HAP-1 (cell line): ENCODE results near the gene MME.

ENCODE experiments used
- DNase-seq, 2 experiments: peaks; one replicate each; pipeline ENCODE4 v3.0.0-alpha.2; 2016 to 2020; ENCODE audit warnings: low spot score in 2 of 2
- H3K27me3 ChIP-seq: fragments of 250-450 bp; sonication (Bioruptor Pico); 2 replicates; pipeline ENCODE4 v1.5.1; 2020; ENCODE audit warnings: low read depth, mild to moderate bottlenecking, moderate library complexity
- H3K36me3 ChIP-seq: fragments of 250-450 bp; sonication (Bioruptor Pico); replicated peaks from 2 replicates; pipeline ENCODE4 v1.5.1; 2020; ENCODE audit warnings: mild to moderate bottlenecking
- H3K4me1 ChIP-seq: fragments of 250-450 bp; sonication (Bioruptor Pico); 2 replicates; pipeline ENCODE4 v1.5.1; 2020; ENCODE audit warnings: mild to moderate bottlenecking
- H3K4me3 ChIP-seq: fragments of 250-450 bp; sonication (Bioruptor Pico); 2 replicates; pipeline ENCODE4 v1.5.1; 2020; ENCODE audit warnings: mild to moderate bottlenecking, moderate library complexity
- H3K9me3 ChIP-seq: fragments of 250-450 bp; sonication (Bioruptor Pico); 2 replicates; pipeline ENCODE4 v1.5.1; 2020; ENCODE audit warnings: mild to moderate bottlenecking, moderate library complexity
- in situ Hi-C: fragments of 300-500 bp; cut with MboI; formaldehyde crosslinking; loops from 3 replicates; pipeline ENCODE4 v1.14.3; 2020; ENCODE audit warnings: low sequenced_read_pairs, inconsistent platforms, mixed read lengths

MME gene

DNA sequence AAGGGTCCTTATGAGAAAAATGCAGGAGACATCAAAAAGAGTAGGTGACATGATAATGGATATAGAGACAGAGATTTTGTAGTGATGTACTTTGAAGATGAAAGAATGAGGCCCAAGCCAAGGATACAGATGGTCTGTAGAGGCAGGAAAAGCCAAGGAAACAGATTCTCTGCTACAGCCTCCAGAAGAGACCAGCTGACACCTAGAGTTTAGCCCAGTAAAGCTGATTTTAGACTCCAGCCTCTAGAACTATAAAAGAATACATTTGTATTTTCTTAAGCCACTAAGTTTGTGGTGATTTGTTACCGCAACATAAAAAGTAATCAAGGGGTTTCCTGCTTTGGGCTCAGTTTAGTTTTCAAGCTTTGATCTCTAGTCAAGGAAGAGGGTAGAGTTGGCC is 148.6 kb downstream of the MME start:
- Histone ChIP-seq H3K4me1 (no peaks in the 10 kb centered on the region), H3K36me3 (no peaks in the 10 kb centered on the region), H3K4me3 (no peak overlapping the region), H3K9me3 (no peaks in the 10 kb centered on the region), H3K27me3 (no peaks in the 10 kb centered on the region)
- no peak for DNase-seq
- in situ Hi-C loops: no loop called here

DNA sequence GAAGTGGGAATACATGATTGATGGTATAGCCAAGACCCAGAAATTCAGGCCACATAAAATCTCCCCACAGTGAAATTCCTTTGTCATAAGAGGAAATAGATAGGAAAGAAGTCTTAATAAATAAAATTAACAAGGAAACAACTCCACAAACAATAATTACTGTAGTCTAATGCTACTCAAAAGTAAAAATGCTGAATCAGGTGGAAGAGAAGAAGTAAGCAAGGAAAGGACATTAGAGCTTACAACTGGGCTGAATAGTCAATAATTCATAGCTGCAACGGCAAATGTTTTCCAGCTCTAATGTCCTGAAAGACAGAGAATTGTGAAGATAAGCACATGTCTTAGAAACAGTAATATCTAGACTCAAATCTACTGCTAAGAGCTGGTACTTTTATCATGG is 149.0 kb downstream of the MME start:
- DNase-seq: no peak
- in situ Hi-C loops: no loop called here
- Histone ChIP-seq H3K4me3 (no peak overlapping the region), H3K4me1 (no peaks in the 10 kb centered on the region), H3K36me3 (no peaks in the 10 kb centered on the region), H3K27me3 (no peaks in the 10 kb centered on the region), H3K9me3 (no peaks in the 10 kb centered on the region)

GRCh38 chr3:155230382-155230781 is 150.3 kb downstream of the MME start:
- Histone ChIP-seq H3K4me1 (no peaks in the 10 kb centered on the region), H3K9me3 (0 out of 2 replicates have a peak, but pooled peaks cover 2% of the 10 kb centered on the region), H3K27me3 (no peaks in the 10 kb centered on the region), H3K36me3 (no peaks in the 10 kb centered on the region), H3K4me3 (no peak overlapping the region)
- no peak for DNase-seq
- in situ Hi-C loops: no loop called here

DNA sequence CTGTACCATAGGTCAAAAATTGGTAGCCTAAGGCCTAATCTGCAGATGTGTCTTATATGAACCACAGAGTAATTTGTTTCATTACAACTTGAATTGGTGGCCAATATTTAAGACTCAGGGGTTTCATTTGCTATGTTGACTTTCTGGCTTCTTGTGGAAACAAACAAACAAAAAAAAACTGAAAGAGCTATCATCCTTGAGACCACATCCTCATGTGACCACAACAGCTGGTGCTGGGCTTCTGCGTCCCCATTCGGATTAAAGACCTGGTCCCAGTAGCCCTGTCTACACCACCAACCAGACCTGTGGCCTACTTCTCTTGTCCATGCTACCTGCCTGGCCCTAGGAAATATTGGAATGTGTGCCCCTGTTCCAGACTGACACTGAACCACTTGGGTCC is 151.7 kb downstream of the MME start:
- in situ Hi-C loops: no loop called here
- no peak for DNase-seq
- 0 out of 2 replicates have a peak, but pooled peaks cover 2% of the 10 kb centered on the region for H3K9me3 ChIP-seq
- H3K4me1 ChIP-seq: no peaks in the 10 kb centered on the region
- no peaks in the 10 kb centered on the region for H3K36me3 ChIP-seq
- no peak overlapping the region for H3K4me3 ChIP-seq
- no peaks in the 10 kb centered on the region for H3K27me3 ChIP-seq

- Histone ChIP-seq H3K36me3 (no peaks in the 10 kb centered on the region), H3K4me3 (no peak overlapping the region), H3K4me1 (no peaks in the 10 kb centered on the region), H3K27me3 (no peaks in the 10 kb centered on the region), H3K9me3 (0 out of 2 replicates have a peak, but pooled peaks cover 2% of the 10 kb centered on the region)
- no peak for DNase-seq
- in situ Hi-C loops: no loop called here
These were observed 152.5 kb downstream of the MME start for GRCh38 chr3:155232605-155233004.

DNA sequence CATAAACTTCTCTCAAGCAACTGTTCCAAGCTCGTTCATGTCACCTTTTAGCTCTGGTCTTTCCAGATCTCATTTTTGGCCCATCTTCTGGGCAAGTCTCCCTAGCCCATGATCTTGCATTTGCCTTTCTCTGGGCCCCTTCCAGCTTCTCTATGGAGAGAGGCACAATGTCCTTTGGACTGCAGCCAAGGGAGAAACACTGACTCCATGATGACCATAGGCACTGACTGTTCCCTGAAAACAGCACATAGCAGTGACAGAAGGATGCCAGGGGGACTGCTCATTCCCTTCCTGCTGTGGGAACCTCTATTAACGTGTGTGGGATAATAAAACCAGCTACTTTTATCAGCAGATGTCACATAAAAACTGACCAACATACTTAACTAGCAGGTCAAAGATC is 153.1 kb downstream of the MME start:
- Histone ChIP-seq H3K9me3 (0 out of 2 replicates have a peak, but pooled peaks cover 2% of the 10 kb centered on the region), H3K27me3 (no peaks in the 10 kb centered on the region), H3K4me3 (no peak overlapping the region), H3K36me3 (no peaks in the 10 kb centered on the region), H3K4me1 (no peaks in the 10 kb centered on the region)
- in situ Hi-C loops: no loop called here
- no peak for DNase-seq
